ENCODE data around the gene PLS1.
"Not testable (repeated sequence)": the region's sequence is repeated elsewhere in the genome, so short reads cannot be mapped to it uniquely, and the experiment has no call there.

DNA sequence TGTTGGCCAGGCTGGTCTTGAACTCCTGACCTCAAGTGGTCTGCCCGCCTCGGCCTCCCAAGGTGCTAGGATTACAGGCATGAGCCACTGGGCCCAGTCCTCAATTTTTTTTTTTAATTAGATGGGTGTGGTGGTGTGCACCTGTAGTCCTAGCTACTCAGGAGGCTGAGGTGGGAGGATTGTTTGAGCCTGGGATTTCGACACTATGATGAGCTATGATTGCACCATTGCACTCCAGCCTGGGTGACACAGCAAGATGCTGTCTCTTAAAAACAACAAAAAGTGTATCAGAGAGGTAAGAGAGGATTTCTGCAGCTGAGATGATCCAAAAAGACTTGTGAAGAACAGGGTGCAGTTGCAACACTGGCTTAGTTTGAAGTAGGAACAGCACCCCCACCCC lies 118.7 kb downstream of the PLS1 start:
- not testable (repeated sequence) for TF ChIP-seq POLR2AphosphoS5 (IDR thresholded peaks at IDR 0.05; ENCODE audit: low read depth); SPI1 (IDR thresholded peaks at IDR 0.05; ENCODE audit: borderline replicate concordance, low read depth)
- TF ChIP-seq, protein P1, sequence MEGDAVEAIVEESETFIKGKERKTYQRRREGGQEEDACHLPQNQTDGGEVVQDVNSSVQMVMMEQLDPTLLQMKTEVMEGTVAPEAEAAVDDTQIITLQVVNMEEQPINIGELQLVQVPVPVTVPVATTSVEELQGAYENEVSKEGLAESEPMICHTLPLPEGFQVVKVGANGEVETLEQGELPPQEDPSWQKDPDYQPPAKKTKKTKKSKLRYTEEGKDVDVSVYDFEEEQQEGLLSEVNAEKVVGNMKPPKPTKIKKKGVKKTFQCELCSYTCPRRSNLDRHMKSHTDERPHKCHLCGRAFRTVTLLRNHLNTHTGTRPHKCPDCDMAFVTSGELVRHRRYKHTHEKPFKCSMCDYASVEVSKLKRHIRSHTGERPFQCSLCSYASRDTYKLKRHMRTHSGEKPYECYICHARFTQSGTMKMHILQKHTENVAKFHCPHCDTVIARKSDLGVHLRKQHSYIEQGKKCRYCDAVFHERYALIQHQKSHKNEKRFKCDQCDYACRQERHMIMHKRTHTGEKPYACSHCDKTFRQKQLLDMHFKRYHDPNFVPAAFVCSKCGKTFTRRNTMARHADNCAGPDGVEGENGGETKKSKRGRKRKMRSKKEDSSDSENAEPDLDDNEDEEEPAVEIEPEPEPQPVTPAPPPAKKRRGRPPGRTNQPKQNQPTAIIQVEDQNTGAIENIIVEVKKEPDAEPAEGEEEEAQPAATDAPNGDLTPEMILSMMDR (IDR thresholded peaks at IDR 0.05; ENCODE audit: insufficient read depth, low read length), result not testable (repeated sequence)
- TF ChIP-seq, protein P2, sequence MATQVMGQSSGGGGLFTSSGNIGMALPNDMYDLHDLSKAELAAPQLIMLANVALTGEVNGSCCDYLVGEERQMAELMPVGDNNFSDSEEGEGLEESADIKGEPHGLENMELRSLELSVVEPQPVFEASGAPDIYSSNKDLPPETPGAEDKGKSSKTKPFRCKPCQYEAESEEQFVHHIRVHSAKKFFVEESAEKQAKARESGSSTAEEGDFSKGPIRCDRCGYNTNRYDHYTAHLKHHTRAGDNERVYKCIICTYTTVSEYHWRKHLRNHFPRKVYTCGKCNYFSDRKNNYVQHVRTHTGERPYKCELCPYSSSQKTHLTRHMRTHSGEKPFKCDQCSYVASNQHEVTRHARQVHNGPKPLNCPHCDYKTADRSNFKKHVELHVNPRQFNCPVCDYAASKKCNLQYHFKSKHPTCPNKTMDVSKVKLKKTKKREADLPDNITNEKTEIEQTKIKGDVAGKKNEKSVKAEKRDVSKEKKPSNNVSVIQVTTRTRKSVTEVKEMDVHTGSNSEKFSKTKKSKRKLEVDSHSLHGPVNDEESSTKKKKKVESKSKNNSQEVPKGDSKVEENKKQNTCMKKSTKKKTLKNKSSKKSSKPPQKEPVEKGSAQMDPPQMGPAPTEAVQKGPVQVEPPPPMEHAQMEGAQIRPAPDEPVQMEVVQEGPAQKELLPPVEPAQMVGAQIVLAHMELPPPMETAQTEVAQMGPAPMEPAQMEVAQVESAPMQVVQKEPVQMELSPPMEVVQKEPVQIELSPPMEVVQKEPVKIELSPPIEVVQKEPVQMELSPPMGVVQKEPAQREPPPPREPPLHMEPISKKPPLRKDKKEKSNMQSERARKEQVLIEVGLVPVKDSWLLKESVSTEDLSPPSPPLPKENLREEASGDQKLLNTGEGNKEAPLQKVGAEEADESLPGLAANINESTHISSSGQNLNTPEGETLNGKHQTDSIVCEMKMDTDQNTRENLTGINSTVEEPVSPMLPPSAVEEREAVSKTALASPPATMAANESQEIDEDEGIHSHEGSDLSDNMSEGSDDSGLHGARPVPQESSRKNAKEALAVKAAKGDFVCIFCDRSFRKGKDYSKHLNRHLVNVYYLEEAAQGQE (IDR thresholded peaks at IDR 0.05; ENCODE audit: insufficient replicate concordance, low read depth), result not testable (repeated sequence)

All from HL-60 (cell line).